ENCODE results near the gene AQP3. TPM values are rescaled to one million over a fixed set of nuclear protein-coding genes. Genes with fewer than 3 reads are reported as not detected.
"Not testable (repeated sequence)": the region's sequence is repeated elsewhere in the genome, so short reads cannot be mapped to it uniquely, and the experiment has no call there.

AQP3 gene
- total and polyA plus RNA-seq, 12 donors: 1.9 to 37.2 (median 10.1) TPM

- ATAC-seq: no peak
- peaks cover 0 to 9% (median 0%) of the 10 kb centered on the region in 9 donors for H3K4me1 ChIP-seq
- H3K9me3 ChIP-seq: no peaks in the 10 kb centered on the region
- no peak for TF ChIP-seq CTCF (IDR thresholded peaks at IDR 0.05)
- intact Hi-C loops (cut with DNase I): no loop called here
- no peak for DNase-seq
- H3K4me3 ChIP-seq: no peak overlapping the region
- WGBS, 2 donors: 74 to 80% methylated on average over 3 of the region's 3 CpGs
- H3K27me3 ChIP-seq: no peaks in the 10 kb centered on the region
- H3K36me3 ChIP-seq: no peaks in the 10 kb centered on the region
- H3K27ac ChIP-seq: no peak overlapping the region
Observed at GRCh38 chr9:33429256-33429985, 18.0 kb downstream of the AQP3 start.

DNA sequence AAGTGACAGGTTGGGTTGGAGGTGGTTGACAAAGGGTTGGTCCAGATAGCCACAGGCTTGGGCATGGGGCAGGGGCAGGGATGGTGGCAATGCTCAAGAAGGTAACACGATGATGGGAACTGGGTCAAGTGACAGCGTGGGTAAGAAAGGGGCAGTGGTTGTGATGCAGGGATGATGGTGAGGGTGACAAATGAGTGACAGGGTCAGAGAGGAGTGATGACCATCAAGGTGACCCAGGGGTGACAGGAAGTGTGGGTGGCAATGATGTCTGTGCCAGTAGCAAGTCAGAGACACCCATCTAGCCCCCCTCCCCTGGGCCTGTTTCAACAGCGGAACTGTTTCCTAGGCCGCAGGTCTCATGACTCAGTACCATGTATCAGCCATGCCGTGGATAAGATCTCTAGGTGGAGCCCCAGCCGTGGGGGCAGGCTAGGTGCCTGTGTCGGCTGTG is 20.5 kb downstream of the AQP3 start:
- Histone ChIP-seq H3K9me3 (no peaks in the 10 kb centered on the region), H3K36me3 (no peaks in the 10 kb centered on the region), H3K27ac (no peak overlapping the region), H3K27me3 (no peaks in the 10 kb centered on the region), H3K4me1 (peaks cover 0 to 9% (median 0%) of the 10 kb centered on the region in 9 donors), H3K4me3 (no peak overlapping the region)
- no peak for TF ChIP-seq CTCF (IDR thresholded peaks at IDR 0.05)
- WGBS, 2 donors: 83 to 90% methylated on average over 7 of the region's 7 CpGs
- intact Hi-C loops (cut with DNase I): no loop called here
- ATAC-seq (peak in 1 of 8 donors; percentile 13), DNase-seq (no peak)

GRCh38 chr9:33425128-33425533 is 22.3 kb downstream of the AQP3 start:
- Histone ChIP-seq H3K36me3 (no peaks in the 10 kb centered on the region), H3K27me3 (no peaks in the 10 kb centered on the region), H3K27ac (no peak overlapping the region), H3K4me3 (no peak overlapping the region), H3K9me3 (no peaks in the 10 kb centered on the region), H3K4me1 (no peaks in the 10 kb centered on the region)
- intact Hi-C loops (cut with DNase I): no loop called here
- no peak for ATAC-seq
- WGBS, 2 donors: 77 to 87% methylated on average over 4 of the region's 4 CpGs
- no peak for DNase-seq
- TF ChIP-seq CTCF (IDR thresholded peaks at IDR 0.05): no peak

DNA sequence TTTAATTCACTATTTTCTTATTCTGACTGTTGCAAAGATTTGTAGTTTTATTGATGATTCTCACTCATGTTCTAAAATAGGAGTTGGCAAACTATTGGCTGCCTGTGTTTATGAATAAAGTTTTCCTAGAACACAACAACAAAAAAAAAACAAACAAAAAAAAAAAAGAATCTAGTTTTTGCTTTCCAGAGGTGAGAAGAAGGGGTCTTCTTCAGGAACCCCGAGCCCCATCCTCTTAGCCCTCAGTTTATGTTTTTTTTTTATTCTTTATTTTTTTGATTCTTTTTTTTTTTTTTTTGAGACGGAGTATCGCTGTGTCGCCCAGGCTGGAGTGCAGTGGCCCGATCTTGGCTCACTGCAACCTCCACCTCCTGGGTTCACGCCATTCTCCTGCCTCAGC is 22.9 kb downstream of the AQP3 start:
- H3K36me3 ChIP-seq; H3K4me3 ChIP-seq; intact Hi-C loops (cut with DNase I); ATAC-seq; DNase-seq; H3K27ac ChIP-seq; H3K27me3 ChIP-seq; H3K4me1 ChIP-seq; H3K9me3 ChIP-seq: not testable (repeated sequence)
- 92 to 96% methylated on average over 6 of the region's 6 CpGs for WGBS, 2 donors

GRCh38 chr9:33424043-33424442 is 23.4 kb downstream of the AQP3 start:
- ATAC-seq; H3K9me3 ChIP-seq; DNase-seq; H3K4me3 ChIP-seq; H3K36me3 ChIP-seq; H3K4me1 ChIP-seq; H3K27ac ChIP-seq; intact Hi-C loops (cut with DNase I); H3K27me3 ChIP-seq: not testable (repeated sequence)
- 82 to 89% methylated on average over 6 to 7 of the region's 7 CpGs for WGBS, 2 donors

Measured in heart right ventricle (tissue), 16 donors.